ENCODE data around the gene DDX25. TPM values are rescaled to one million over a fixed set of nuclear protein-coding genes. Genes with fewer than 3 reads are reported as not detected.

DDX25 gene
- total and polyA plus RNA-seq, 2 of the 4 experiments (the other 2 are of a cell fraction): under 0.01 TPM; not detected in 1

DNA sequence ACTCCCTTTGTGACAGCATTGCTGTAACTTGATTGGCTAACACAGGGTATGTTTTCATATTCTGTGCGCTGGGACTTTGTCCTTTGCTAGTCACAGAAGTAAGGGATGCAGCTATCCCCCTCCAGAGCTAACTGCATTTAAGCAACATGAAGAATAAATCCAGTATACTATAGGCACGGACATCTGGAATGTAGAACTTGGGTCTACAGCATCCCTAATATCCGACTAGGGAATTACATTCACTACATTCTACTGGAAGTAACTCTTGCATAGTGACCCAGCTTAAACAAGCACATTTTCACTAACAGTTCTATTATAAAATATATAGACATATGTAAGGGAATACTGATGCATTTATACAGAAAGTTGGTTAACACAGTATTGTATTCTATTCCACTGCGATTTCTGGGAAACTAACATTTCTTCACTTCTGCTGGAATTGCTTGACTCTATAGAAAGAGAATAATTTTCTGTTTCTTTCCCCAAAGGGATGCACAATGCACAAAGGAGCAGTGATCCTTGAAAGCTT lies 54.6 kb downstream of the DDX25 start:
- Histone ChIP-seq H2AFZ (replicated peaks; ENCODE audit: low read length, poor library complexity) (no peak overlapping the region), H3K9me3 (ENCODE audit: control insufficient read depth, insufficient read depth, low read length) (no peaks in the 10 kb centered on the region), H2AK9ac (replicated peaks; ENCODE audit: low read depth, low read length, poor library complexity) (no peak overlapping the region), H2AK5ac (ENCODE audit: low read depth, low read length) (no peak overlapping the region), H3K9me1 (ENCODE audit: insufficient read depth, low read length) (no peaks in the 10 kb centered on the region), H3K18ac (ENCODE audit: low read depth, low read length) (no peak overlapping the region), H3K4me1 (ENCODE audit: control insufficient read depth, insufficient read depth, low read length) (no peaks in the 10 kb centered on the region), H3K79me1 (ENCODE audit: low read depth in 1 of 2, low read length in 2 of 2) (no peaks in the 10 kb centered on the region), H3K27ac (ENCODE audit: insufficient read depth, low read length) (no peak overlapping the region), H4K91ac (ENCODE audit: insufficient read depth, low read depth, low read length) (no peak overlapping the region), H4K8ac (ENCODE audit: low read depth in 2 of 2, low read length in 2 of 2) (no peak overlapping the region), H3K4me2 (ENCODE audit: low read depth, low read length) (no peak overlapping the region), H4K5ac (ENCODE audit: low read depth, low read length) (no peak overlapping the region), H2BK5ac (ENCODE audit: low read depth, low read length, poor library complexity, severe bottlenecking) (no peak overlapping the region), H2BK120ac (ENCODE audit: low read depth, low read length) (no peak overlapping the region), H3K56ac (ENCODE audit: extremely low read depth, insufficient read depth, low read length) (no peak overlapping the region), H2BK15ac (ENCODE audit: low read depth, low read length) (no peak overlapping the region), H4K20me1 (ENCODE audit: insufficient read depth, low read length) (no peaks in the 10 kb centered on the region), H3K4me3 (ENCODE audit: insufficient read depth, low read depth, low read length) (no peak overlapping the region), H3K27me3 (ENCODE audit: control insufficient read depth, insufficient read depth, low read length) (peaks cover 2% of the 10 kb centered on the region; the same call in 1 of the 2 replicates), H3K9ac (ENCODE audit: low read depth, low read length) (no peak overlapping the region), H2BK20ac (ENCODE audit: low read depth, low read length) (no peak overlapping the region), H3K4ac (ENCODE audit: low read depth, low read length) (no peak overlapping the region), H3K23ac (ENCODE audit: low read depth, low read length) (no peak overlapping the region), H3K36me3 (ENCODE audit: control insufficient read depth, insufficient read depth, low read length) (no peaks in the 10 kb centered on the region), H3K14ac (replicated peaks; ENCODE audit: low read depth, low read length) (no peak overlapping the region)
- no peak for DNase-seq
- TF ChIP-seq, protein P1, sequence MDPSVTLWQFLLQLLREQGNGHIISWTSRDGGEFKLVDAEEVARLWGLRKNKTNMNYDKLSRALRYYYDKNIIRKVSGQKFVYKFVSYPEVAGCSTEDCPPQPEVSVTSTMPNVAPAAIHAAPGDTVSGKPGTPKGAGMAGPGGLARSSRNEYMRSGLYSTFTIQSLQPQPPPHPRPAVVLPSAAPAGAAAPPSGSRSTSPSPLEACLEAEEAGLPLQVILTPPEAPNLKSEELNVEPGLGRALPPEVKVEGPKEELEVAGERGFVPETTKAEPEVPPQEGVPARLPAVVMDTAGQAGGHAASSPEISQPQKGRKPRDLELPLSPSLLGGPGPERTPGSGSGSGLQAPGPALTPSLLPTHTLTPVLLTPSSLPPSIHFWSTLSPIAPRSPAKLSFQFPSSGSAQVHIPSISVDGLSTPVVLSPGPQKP (IDR thresholded peaks at IDR 0.05; ENCODE audit: borderline replicate concordance, low read depth, low read length): no peak
- TF ChIP-seq NFE2L2 (IDR thresholded peaks at IDR 0.05; ENCODE audit: low read depth, low read length): no peak
- no TSS peak for BruUV-seq (replicated peaks)
- WGBS, 2 experiments (ENCODE audit: extremely low coverage in 2 of 2, insufficient read length in 1 of 2): no CpG with 5 or more reads among the region's 4 CpGs
- no peak for ATAC-seq (ENCODE audit: low read depth)
- intact Hi-C loops (cut with micrococcal nuclease): no loop called here
- CTCF ChIA-PET: no interaction called here
- dilution Hi-C loops (cut with HindIII; ENCODE audit: low sequenced_read_pairs, unreplicated experiment): no loop called here
- POLR2A ChIA-PET (ENCODE audit: unreplicated experiment): no interaction called here
- in situ Hi-C loops (cut with MboI; ENCODE audit: low sequenced_read_pairs): no loop called here

All from IMR-90 (cell line).